H9 (cell line): ENCODE data around the gene PLXNA2. TPM values are rescaled to one million over a fixed set of nuclear protein-coding genes. Genes with fewer than 3 reads are reported as not detected.

Source experiments
- DNase-seq: peaks from one replicate; pipeline ENCODE4 v3.0.0-alpha.2; 2017
- H2AFZ ChIP-seq: one replicate; pipeline ENCODE4 v1.6.1; 2013; ENCODE audit warnings: mild to moderate bottlenecking, low read length, control low read depth, moderate library complexity
- H2AK5ac ChIP-seq: 2 replicates; pipeline ENCODE4 v1.6.1; 2013; ENCODE audit warnings: low read length, control low read depth, mixed read lengths; ENCODE audit not compliant: insufficient read length
- H2BK120ac ChIP-seq: one replicate; pipeline ENCODE4 v1.6.1; 2013; ENCODE audit warnings: low read depth, mild to moderate bottlenecking, low read length, control low read depth, inconsistent platforms; ENCODE audit not compliant: poor library complexity, severe bottlenecking
- H2BK12ac ChIP-seq: 2 replicates; pipeline ENCODE4 v1.6.1; 2013; ENCODE audit warnings: low read length, control low read depth, mixed read lengths, low read depth; ENCODE audit not compliant: insufficient read length
- H2BK15ac ChIP-seq: 2 replicates; pipeline ENCODE4 v1.6.1; 2013; ENCODE audit warnings: low read depth, low read length, control low read depth
- H2BK20ac ChIP-seq: one replicate; pipeline ENCODE4 v1.6.1; 2013; ENCODE audit warnings: low read depth, mild to moderate bottlenecking, low read length, control low read depth, inconsistent platforms; ENCODE audit not compliant: poor library complexity, severe bottlenecking
- H2BK5ac ChIP-seq: 2 replicates; pipeline ENCODE4 v1.6.1; 2013; ENCODE audit warnings: low read length, control low read depth, mixed read lengths; ENCODE audit not compliant: insufficient read length
- H3K14ac ChIP-seq: 2 replicates; pipeline ENCODE4 v1.6.1; 2013; ENCODE audit warnings: low read length, control low read depth; ENCODE audit not compliant: insufficient read depth
- H3K18ac ChIP-seq: 2 replicates; pipeline ENCODE4 v1.6.1; 2013; ENCODE audit warnings: low read depth, mild to moderate bottlenecking, mixed read lengths, low read length, control low read depth; ENCODE audit not compliant: insufficient read length
- H3K23ac ChIP-seq: 2 replicates; pipeline ENCODE4 v1.6.1; 2013; ENCODE audit warnings: low read length, control low read depth, mixed read lengths, low read depth; ENCODE audit not compliant: insufficient read length
- H3K23me2 ChIP-seq: 2 replicates; pipeline ENCODE4 v1.6.1; 2013; ENCODE audit warnings: low read depth, mild to moderate bottlenecking, mixed read lengths, low read length, control low read depth; ENCODE audit not compliant: insufficient read length, poor library complexity, severe bottlenecking
- H3K27ac ChIP-seq: 2 replicates; pipeline ENCODE4 v1.5.1; 2013; ENCODE audit warnings: low read length, control low read depth, mixed read lengths, low read depth; ENCODE audit not compliant: insufficient read length
- H3K27me3 ChIP-seq: 2 replicates; pipeline ENCODE4 v1.6.1; 2013; ENCODE audit warnings: low read length, control low read depth, inconsistent platforms; ENCODE audit not compliant: insufficient read depth
- H3K4ac ChIP-seq: 2 replicates; pipeline ENCODE4 v1.6.1; 2013; ENCODE audit warnings: low read depth, mild to moderate bottlenecking, control low read depth, inconsistent platforms, low read length, moderate library complexity
- H3K4me1 ChIP-seq: 2 replicates; pipeline ENCODE4 v1.6.1; 2013; ENCODE audit warnings: low read length, control low read depth, inconsistent platforms; ENCODE audit not compliant: insufficient read depth
- H3K4me2 ChIP-seq: 2 replicates; pipeline ENCODE4 v1.6.1; 2013; ENCODE audit warnings: low read length, control low read depth, mixed read lengths; ENCODE audit not compliant: insufficient read length, insufficient read depth
- H3K56ac ChIP-seq: 2 replicates; pipeline ENCODE4 v1.6.1; 2013; ENCODE audit warnings: low read depth, mild to moderate bottlenecking, mixed read lengths, low read length, control low read depth; ENCODE audit not compliant: insufficient read length
- H3K79me1 ChIP-seq: 2 replicates; pipeline ENCODE4 v1.6.1; 2013; ENCODE audit warnings: low read depth, mild to moderate bottlenecking, moderate library complexity, low read length, control low read depth, inconsistent platforms; ENCODE audit not compliant: insufficient read depth, poor library complexity, severe bottlenecking
- H3K79me2 ChIP-seq: 2 replicates; pipeline ENCODE4 v1.6.1; 2013; ENCODE audit warnings: low read length, control low read depth, inconsistent platforms; ENCODE audit not compliant: insufficient read depth
- H3K9ac ChIP-seq: 2 replicates; pipeline ENCODE4 v1.6.1; 2013; ENCODE audit warnings: low read length, control low read depth, mixed read lengths; ENCODE audit not compliant: insufficient read length; ENCODE audit errors: extremely low read depth
- H3K9me3 ChIP-seq: one replicate; pipeline ENCODE4 v1.6.1; 2013; ENCODE audit warnings: low read depth, low read length, inconsistent platforms; ENCODE audit not compliant: control insufficient read depth
- H3T11ph ChIP-seq: one replicate; pipeline ENCODE4 v1.6.1; 2013; ENCODE audit warnings: mild to moderate bottlenecking, low read length, control low read depth, inconsistent platforms
- H4K20me1 ChIP-seq: one replicate; pipeline ENCODE4 v1.6.1; 2013; ENCODE audit not compliant: control insufficient read depth, insufficient read length, insufficient read depth
- H4K5ac ChIP-seq: 2 replicates; pipeline ENCODE4 v1.6.1; 2013; ENCODE audit warnings: low read depth, mild to moderate bottlenecking, mixed read lengths, low read length, control low read depth; ENCODE audit not compliant: insufficient read length
- H4K8ac ChIP-seq: replicated peaks from 2 replicates; pipeline ENCODE4 v1.6.1; 2013; ENCODE audit warnings: low read length, control low read depth, mixed read lengths, low read depth; ENCODE audit not compliant: insufficient read length
- H4K91ac ChIP-seq: 2 replicates; pipeline ENCODE4 v1.6.1; 2013; ENCODE audit warnings: low read depth, mild to moderate bottlenecking, moderate library complexity, mixed read lengths, low read length, control low read depth; ENCODE audit not compliant: insufficient read length
- H3K27ac Mint-ChIP-seq, 3 experiments: 2 replicates in 2 of 3; 3 replicates in 1 of 3; pipeline ENCODE4 v1.8.0; 2020 to 2021; ENCODE audit warnings: mixed read lengths in 3 of 3, mild to moderate bottlenecking in 1 of 3, moderate library complexity in 1 of 3
- H3K27me3 Mint-ChIP-seq: 2 replicates; pipeline ENCODE4 v1.8.0; 2021; ENCODE audit warnings: low read depth, mild to moderate bottlenecking, moderate library complexity, mixed read lengths
- H3K36me3 Mint-ChIP-seq, 3 experiments: 2 replicates in 2 of 3; 3 replicates in 1 of 3; pipeline ENCODE4 v1.8.0; 2020 to 2021; ENCODE audit warnings: low read depth in 3 of 3, mixed read lengths in 3 of 3; ENCODE audit not compliant: insufficient read depth in 1 of 3
- H3K4me1 Mint-ChIP-seq, 2 experiments: 2 replicates each; pipeline ENCODE4 v1.8.0; 2020; ENCODE audit warnings: mixed read lengths in 2 of 2
- H3K4me3 Mint-ChIP-seq, 2 experiments: 2 replicates in 1 of 2; 3 replicates in 1 of 2; pipeline ENCODE4 v1.8.0; 2020 to 2021; ENCODE audit warnings: mild to moderate bottlenecking in 2 of 2, mixed read lengths in 2 of 2, moderate library complexity in 1 of 2
- H3K9me3 Mint-ChIP-seq, 2 experiments: 2 replicates in 1 of 2; 3 replicates in 1 of 2; pipeline ENCODE4 v1.8.0; 2020; ENCODE audit warnings: mild to moderate bottlenecking in 2 of 2, mixed read lengths in 2 of 2, moderate library complexity in 1 of 2
- CTCF ChIP-seq: fragments of 200-600 bp; sonication (generic); conservative IDR thresholded peaks from 3 replicates; pipeline ENCODE4 v1.8.0; 2021; ENCODE audit warnings: antibody characterized with exemption, mild to moderate bottlenecking
- WGBS: extraction: QIAGEN DNeasy Blood & Tissue Kit; methylation state at CpG from one replicate; pipeline ENCODE4 v1.1.7; 2013; ENCODE audit warnings: missing lambda C conversion rate, low lambda C conversion rate, mixed read lengths; ENCODE audit not compliant: insufficient read length; ENCODE audit errors: extremely low coverage; 5-methylcytosine and 5-hydroxymethylcytosine counted together
- total RNA-seq: library from RNA; stranded (reverse); gene quantifications from 2 replicates; pipeline ENCODE4 v1.2.1, GENCODE V29; 2021

PLXNA2 gene
- total RNA-seq, 1 experiment from 2014 or later, result 0.57 TPM

DNA sequence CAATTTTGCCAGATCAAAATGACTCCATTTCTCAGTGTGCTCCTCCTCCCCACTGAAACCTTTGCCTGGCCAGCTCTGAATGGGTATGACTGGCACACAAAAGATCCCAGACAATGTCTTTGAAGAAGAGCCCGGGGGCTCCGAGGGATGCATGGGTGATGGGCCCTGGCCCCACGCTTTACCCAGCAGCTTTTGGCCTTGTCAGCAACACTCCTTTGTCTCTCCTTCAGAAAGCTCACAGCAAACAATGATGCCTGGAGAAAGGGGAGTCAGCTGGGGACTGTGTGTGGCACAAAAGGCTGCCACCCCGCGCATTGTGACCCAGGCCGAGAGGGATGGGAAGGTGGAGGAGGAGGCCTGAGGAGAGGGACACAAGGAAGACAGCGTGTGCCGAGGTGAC lies 45.9 kb downstream of the PLXNA2 start:
- H2BK5ac ChIP-seq, result no peak overlapping the region
- no peak overlapping the region for H2AK5ac ChIP-seq
- H3K9me3 ChIP-seq, result no peaks in the 10 kb centered on the region
- H2BK20ac ChIP-seq, result no peak overlapping the region
- no peak overlapping the region for H2AFZ ChIP-seq
- TF ChIP-seq CTCF, result no peak
- Mint-ChIP-seq H3K36me3 (no peaks in the 10 kb centered on the region; a peak in 1 of 7 replicates), H3K4me1 (peaks cover 13 to 23% of the 10 kb centered on the region in 2 experiments), H3K4me3 (no peak overlapping the region), H3K27me3 (no peaks in the 10 kb centered on the region), H3K9me3 (no peaks in the 10 kb centered on the region; a peak in 1 of 5 replicates), H3K27ac (0 out of 7 replicates have a peak overlapping the region, but pooled peaks of 1 of the 3 experiments have one; percentile 5)
- H2BK12ac ChIP-seq, result no peak overlapping the region
- no peak overlapping the region for H3K4ac ChIP-seq
- no peak for DNase-seq
- H3K23me2 ChIP-seq, result no peaks in the 10 kb centered on the region
- H2BK15ac ChIP-seq, result no peak overlapping the region
- H3K79me2 ChIP-seq, result no peaks in the 10 kb centered on the region
- no peaks in the 10 kb centered on the region for H3K4me1 ChIP-seq
- H3K23ac ChIP-seq, result no peak overlapping the region
- no peak overlapping the region for H3T11ph ChIP-seq
- H4K20me1 ChIP-seq, result no peaks in the 10 kb centered on the region
- no peak overlapping the region for H3K4me2 ChIP-seq
- no peaks in the 10 kb centered on the region for H3K79me1 ChIP-seq
- H3K56ac ChIP-seq, result no peak overlapping the region
- H3K27ac ChIP-seq, result no peak overlapping the region
- H4K8ac ChIP-seq, result no peak overlapping the region
- no peaks in the 10 kb centered on the region for H3K27me3 ChIP-seq
- H3K14ac ChIP-seq, result no peak overlapping the region
- H2BK120ac ChIP-seq, result no peak overlapping the region
- H4K5ac ChIP-seq, result no peak overlapping the region
- no CpG with 5 or more reads among the region's 8 CpGs for WGBS
- H3K9ac ChIP-seq, result no peak overlapping the region
- H3K18ac ChIP-seq, result no peak overlapping the region
- no peak overlapping the region for H4K91ac ChIP-seq
